Kidney tubule cell (primary cell): ENCODE measurements around the gene AGPAT3.

ENCODE experiments used
- DNase-seq: peaks from one replicate; pipeline ENCODE4 v3.0.0-alpha.2; 2018; ENCODE audit warnings: low spot score

AGPAT3 gene

DNA sequence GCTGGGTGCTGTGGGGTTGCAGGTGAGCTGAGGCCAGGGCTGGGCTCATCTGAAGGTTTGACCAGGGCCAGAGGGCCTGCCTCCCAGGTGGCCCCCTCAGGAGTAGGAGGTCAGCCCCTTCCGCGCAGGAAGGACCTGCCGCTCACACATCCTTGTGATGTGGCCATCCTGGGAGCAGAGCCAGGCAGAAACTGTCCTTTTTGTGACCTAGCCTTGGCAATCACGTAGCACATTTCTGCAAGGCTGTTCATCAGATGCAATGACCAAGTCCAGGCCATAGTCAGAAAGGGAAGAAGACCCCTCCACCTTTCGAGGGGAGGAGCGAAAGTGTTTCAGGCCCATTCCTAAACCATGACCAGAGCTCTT is 91.6 kb downstream of the AGPAT3 start:
- peak; percentile 58 for DNase-seq

DNA sequence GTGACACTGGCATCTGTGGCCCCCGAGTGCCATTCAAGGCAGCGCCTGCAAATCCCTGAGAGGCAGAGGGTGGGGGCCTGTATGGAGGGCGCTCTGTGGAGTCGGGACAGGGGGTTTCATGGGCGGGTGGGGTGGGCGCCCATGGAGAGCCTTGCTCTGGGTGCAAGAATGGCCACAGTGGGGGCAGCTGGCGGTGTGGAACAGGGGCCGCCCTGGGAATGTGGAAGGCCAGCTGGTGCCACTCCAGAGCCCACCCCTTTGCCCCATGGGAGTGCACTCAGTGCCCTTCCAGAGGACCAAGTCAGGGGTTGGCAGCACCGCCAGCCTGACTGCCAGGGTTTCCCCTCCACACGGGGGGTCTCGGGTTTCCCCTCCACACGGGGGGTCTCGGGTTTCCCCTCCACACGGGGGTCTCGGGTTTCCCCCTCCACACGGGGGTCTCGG is 92.1 kb downstream of the AGPAT3 start:
- DNase-seq: no peak

DNA sequence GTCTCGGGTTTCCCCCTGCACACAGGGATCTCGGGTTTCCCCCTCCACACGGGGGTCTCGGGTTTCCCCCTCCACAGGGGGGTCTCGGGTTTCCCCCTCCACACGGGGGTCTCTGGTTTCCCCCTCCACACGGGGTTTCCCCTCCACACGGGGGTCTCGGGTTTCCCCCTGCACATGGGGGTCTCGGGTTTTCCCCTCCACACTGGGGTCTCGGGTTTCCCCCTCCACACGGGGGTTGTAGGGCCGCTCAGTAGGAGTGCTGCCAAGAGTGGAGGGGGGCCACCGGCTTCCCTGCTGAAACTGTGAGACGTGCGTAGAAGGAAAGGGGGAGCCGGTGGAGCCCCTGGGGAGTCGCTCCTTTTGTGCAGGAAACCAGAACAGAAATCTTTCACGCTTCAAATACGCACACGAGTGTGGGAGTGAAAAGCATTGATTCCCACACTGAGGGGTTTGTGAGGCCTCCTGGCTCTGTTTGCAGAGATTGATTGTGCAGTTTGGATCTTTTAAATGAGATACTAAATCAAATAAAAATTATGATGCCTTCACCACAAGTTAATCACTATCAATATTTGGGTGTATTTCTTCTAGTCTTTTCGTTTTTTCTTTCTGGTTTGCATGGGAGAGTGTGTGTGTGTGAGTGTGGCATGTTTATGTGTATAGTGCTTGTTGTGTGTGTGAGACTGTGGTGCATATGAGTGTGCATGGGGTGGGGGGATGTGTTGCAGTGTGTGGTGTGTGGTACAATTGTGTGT is 92.8 kb downstream of the AGPAT3 start:
- DNase-seq: no peak

DNA sequence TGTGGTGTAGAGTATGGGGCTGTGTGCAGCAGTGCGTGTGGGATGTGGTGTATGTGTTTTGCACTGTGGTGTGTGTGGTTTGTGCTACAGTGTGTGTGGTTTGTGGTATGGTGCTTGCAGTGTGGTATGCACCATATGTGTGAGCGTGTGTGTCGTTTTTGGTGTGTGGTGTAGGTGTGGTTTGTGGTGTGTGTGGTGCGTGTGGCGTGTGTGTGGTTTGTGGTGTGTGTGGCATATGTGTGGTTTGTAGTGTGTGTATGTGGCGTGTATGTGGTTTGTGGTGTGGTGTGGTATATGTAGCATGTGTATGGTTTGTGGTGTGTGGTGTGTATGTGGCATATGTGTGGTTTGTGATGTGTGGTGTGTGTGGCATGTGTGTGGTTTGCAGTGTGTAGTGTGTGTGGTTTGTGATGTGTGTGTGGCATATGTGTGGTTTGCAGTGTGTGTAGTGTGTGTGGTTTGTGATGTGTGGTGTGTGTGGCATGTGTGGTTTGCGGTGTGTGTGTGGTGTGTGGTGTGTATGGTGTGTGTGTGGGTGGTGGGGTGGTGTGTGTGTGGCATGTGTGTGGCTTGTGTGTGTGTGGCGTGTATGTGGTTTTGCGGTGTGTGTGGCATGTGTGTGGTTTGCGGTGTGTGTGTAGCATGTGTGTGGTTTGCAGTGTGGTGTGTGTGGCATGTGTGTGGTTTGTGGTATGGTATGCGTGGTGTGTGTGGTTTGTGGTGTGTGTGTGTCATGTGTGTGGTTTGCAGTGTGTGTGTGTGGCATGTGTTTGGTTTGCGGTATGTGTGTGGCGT is 93.5 kb downstream of the AGPAT3 start:
- no peak for DNase-seq

DNA sequence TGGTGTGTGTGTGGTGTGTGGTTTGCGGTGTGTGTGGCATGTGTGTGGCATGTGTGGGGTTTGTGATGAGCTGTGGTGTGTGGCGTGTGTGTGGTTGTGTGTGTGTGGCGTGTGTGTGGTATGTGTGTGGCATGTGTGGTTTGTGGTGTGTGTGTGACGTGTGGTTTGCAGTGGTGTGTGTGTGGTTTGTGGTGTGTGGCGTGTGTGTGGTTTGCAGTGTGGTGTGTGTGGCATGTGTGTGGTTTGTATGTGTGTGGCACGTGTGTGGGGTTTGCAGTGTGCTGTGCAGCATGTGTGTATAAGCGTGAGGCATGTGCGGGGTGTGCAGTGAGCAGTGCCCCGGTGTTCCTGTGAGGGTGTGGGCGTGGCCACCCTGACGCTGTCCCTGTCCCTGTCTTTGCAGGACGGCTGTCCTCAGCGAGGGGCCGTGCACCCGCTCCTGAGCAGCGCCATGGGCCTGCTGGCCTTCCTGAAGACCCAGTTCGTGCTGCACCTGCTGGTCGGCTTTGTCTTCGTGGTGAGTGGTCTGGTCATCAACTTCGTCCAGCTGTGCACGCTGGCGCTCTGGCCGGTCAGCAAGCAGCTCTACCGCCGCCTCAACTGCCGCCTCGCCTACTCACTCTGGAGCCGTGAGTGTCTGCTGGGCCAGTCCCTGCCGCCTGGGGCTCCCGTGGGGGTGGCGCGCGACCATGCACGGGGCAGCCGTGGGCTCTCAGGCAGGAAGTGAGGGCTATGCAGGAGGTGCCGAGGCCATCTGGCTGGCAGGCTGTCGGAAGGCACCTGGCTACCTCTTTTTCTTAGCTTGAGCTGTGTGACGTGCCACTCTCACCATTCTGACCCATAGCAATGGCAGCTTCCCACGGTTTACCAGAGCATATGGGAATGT is 94.5 kb downstream of the AGPAT3 start:
- no peak for DNase-seq

DNA sequence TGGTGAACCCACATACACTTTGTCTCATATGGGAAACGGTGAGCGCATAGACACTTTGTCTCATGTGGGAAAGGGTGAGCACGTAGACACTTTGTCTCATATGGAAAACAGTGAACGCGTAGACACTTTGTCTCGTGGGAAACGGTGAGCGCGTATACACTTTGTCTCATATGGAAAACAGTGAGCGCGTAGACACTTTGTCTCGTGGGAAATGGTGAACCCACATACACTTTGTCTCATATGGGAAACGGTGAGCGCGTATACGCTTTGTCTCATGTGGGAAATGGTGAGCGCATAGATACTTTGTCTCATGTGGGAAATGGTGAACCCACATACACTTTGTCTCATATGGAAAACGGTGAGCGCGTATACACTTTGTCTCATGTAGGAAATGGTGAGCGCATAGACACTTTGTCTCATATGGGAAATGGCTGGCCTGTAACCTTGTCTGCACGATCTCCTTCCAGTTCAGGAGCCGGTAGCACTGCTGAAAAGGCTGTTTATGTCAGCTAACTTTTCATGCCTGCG is 96.4 kb downstream of the AGPAT3 start:
- no peak for DNase-seq

DNA sequence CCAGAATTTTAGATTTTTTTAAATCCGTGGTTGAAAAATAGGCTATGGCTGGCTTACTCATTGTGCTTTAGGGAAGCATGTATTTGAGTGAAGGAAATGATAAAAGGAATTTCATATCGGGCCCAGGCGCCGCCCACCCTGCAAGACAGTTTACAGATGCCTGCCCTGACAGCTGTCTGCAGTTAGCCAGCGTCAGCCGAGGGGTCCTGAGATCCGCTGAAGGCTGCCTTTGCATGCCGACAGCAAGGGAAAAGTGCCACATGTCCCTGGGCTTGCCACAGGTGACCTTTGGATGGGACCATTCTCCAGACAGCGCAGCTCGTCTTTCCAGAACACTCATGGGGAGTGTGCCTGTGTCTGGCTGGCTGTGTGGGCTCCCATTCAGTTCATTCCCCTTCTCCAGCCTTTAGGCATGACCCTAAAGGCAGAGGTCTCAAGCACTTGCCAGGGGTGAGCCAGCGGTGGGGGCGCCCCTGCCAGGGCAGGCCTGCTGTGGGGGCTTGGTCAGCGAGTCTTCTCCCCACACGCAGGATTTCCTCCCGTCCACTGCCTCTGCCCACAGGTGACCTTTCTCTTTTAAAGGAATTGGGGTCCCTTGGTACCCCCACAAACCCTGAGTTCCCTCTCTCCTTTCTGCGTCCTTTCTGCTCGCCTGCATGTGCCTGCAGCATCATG is 101.0 kb downstream of the AGPAT3 start:
- no peak for DNase-seq

DNA sequence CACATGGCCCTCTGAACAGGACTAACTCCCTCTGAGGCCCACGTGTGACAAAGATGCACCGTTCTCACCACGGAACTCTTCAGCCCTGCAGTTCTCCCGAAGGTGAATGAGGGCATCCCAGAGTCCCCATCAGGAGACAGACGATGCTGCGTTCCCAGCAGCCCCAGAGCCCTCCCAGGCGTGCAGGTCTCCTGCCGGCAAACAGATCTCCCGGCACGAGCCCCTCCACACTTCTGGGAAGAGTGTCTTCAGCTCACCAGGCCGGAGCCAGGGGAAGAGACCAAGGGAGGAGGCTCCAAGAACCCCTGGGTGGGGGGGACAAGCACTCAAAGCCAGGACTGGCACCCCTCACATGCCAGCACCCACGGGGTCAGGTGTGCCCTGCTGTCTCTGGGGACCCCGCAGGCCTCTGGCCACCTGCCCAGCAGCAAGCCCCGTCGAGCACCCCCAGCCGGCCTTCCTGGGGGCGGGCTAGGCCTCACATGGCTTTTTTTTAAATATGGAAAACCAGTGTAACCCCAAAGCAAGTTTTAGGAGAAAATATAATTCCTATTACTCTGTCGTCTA is 102.0 kb downstream of the AGPAT3 start:
- DNase-seq: no peak

DNA sequence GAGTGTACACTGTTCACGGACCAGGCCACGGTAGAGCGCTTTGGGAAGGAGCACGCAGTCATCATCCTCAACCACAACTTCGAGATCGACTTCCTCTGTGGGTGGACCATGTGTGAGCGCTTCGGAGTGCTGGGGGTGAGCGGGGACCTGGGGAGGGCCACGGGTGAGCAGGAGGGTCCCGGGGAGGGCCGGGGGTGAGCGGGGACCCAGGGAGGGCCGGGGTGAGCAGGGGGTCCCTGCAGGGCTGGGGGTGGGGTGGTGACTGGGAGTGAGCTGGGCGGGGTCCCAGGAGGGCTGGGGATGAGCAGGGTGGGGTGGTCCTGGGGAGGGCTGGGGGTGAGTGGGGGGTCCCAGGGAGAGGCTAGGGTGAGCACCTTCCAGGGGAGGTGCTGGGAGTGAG is 103.0 kb downstream of the AGPAT3 start:
- DNase-seq: no peak

DNA sequence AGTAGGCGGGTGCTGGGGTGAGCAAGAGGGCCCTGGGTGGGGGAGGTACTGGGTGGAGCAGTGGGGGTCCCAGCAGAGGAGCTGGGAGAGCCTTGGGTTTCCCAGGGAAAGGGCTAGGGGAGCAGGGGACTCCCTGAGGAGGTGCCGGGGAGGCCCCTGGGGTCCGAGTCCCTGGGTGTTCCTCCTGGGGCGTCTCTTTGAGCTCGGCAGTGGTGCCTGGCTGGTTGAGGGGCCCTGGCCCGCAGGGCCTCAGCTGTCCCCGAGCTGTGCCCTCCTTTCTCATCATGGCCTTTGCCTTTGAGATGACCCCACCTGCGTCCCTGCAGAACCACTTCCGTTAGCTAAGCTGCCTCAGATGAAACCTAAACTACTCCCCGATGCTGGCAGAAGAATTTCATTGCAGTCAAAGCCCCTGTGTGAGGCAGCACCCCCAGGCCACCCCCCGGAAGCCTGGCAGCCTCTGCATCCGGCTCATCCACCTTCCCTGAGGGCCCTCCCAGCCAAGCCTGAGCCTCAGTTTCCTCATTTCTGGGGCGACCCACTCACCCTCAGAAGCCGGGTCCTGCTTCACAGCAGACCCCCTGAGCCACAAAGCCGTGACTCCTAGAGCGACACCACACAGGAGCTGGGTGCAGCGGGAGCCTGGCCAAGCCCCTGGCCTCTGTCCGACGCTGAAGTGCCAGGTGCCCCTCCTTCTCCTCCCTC is 103.5 kb downstream of the AGPAT3 start:
- DNase-seq: no peak

DNA sequence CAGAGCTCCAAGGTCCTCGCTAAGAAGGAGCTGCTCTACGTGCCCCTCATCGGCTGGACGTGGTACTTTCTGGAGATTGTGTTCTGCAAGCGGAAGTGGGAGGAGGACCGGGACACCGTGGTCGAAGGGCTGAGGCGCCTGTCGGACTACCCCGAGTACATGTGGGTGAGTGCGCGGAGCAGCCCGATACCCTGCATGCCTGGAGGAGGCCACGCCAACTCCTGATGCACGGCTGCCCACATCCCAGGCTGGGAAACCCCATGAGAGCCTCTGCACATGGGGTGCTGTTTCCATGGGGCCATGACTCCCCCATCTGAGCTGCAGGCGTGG is 104.1 kb downstream of the AGPAT3 start:
- DNase-seq: no peak

DNA sequence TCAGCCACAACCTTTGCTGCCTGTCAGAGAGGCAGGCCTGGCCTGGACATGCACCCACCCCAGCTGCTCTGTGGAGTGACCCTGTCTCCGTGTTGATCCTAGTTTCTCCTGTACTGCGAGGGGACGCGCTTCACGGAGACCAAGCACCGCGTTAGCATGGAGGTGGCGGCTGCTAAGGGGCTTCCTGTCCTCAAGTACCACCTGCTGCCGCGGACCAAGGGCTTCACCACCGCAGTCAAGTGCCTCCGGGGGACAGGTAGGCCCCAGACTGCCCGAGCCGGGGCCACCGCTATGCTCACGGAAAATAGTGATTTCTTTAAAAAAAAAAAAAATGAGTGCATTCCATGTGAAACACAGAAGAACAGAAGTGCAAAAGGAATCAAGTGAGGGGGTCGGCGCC is 105.5 kb downstream of the AGPAT3 start:
- no peak for DNase-seq

DNA sequence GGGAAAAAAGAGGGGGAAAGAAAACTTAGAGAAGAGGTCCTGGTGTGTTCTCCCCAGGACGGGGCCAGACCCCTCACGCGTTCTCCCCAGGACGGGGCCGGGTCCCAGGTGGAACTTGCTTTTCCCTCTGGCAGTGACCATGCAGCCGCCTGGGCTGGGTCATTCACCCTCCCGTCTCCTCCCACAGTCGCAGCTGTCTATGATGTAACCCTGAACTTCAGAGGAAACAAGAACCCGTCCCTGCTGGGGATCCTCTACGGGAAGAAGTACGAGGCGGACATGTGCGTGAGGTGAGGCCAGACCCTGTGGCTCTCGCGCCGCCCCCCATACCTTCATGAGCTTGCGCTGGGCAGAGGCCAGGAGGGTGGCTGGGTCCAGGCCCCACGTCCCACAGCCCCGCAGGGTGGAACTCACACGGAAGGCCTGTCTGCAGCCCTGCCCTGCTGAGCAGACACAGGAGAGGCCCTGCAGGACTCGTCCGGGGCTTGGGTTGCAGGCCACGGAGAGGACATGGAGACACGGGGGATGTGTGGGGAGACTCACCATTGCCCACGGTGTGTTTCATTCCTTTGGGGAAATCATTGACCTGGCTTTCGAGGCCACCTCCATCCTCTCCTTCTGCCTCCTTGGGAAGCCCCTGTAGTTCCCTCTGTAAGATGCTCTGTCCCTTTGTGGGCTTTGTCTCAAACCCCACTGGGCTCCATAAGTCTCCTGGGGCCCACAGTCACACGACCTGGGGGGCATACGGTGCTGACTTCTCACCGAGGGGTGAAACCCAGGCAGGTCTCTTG is 106.4 kb downstream of the AGPAT3 start:
- DNase-seq: no peak

DNA sequence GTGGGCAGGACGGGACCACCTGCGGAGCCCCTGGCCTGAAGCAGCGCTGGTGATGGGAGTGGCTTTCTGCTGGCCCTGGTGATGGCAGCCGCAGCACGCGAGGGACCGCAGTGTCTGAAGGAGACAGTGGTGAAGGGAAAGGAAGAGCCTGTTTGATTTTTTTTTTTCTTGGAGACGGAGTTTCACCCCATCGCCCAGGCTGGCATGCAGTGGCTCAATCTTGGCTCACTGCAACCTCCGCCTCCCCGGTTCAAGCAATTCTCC is 106.9 kb downstream of the AGPAT3 start:
- DNase-seq: no peak

DNA sequence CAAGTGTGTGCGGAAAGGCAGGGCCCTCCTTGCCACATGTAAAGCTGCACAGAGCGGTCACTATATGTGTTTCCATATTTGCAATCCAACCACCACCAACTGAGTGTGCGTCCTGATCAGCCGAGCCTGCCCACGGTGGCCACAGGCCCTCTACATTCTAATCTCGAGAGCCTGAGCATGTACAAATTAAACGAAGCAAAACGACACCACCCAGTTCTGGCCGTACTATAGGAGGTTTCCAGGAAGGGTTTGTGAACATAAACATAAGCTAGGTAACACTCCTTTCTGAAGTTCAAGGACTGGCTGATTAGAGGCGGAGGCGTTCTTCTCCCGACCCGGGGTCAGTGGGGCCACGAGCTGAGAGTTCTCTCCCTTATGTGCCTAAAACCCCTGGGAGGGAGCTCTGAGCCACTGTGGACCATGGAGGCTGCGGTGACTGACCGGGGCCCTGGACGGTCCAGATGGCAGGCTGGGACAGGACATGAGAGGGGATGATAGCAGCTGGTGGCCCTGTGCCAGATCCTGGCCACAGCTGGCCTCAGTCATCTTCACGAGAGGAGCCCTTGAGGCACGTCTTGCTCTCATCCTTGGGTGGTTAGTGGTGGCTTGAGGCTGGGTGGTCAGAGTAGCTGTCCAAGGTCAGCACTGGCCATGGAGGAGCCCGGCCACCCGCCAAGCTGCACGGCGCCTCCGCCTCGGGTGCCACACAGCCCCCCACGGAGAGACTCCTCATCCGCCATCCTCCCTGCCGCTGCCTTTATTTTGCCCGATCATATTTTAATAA is 108.0 kb downstream of the AGPAT3 start:
- DNase-seq: no peak

DNA sequence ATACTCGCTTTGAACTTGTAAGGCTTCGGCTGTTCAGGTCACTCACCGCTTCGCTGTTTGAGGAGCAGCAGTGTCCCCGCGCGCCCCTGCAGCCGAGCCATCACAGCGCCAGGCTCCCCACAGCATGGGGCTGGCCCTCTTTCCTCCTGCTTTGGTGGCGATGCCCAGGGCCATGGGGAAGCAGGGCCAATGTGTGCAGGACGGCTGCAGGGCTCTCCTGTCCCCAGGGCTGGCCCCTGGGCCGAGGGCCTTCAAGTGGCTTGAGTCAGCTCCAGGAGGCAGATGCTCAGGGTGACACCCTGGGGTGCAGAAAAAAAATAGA is 108.6 kb downstream of the AGPAT3 start:
- no peak for DNase-seq

DNA sequence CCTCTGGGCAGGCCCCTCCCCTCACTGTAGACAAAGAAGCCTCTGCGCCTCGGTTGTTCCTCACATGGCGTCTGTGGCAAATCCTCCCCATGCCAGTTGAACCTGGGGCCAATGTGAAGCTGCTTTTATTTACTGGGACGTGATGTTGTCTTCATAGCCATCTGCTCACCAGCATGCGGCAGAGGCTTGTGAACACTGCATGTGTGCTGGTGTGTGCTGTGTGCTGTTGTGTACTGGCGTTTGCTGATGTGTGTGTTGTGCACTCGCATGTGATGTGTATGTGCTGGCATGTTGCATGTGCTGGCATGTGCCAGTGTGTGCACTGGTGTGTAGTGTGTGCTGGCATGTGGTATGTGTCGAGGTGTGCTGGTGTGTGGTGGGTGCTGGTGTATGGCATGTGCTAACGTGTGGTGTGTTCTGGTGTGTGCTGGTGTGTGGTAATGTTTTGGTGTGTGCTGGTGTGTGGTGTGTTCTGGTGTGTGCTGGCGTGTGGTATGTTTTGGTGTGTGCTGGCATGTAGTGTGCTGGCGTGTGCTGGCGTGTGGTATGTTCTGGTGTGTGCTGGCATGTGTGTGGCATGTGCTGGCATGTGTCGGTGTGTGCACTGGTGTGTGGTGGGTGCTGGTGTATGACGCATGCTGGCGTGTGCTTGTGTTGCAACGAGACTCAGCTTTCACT is 109.9 kb downstream of the AGPAT3 start:
- DNase-seq: no peak

DNA sequence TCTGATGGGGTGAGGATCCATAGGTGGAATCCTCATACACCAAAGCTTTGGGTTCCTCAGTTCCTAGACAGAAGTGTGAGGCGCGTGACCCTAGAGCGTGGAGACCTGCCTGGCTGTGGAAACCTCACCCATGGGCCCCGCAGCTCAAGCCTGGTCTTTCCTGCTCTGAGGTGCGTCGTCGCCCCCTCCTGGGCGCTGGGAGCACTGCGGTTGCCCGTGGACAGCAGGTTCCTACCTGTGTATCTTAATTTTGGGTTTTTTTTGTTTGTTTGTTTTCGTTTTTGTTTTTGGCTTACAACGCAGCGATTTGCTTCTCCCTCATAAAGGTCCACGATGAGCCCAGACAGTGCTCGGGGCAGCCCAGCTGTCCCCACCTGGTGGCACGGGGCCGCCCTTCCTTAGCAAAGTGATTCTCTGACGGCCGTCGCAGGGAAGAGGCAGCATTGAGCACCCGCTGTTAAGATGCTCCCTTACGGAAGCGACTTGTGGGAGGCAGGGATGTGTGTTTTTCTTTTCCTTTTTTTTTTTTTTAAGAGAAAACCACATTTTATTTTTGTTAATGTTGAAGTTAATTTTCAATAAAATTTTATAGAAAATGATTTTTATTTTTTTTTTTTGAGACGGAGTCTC is 110.6 kb downstream of the AGPAT3 start:
- DNase-seq: peak; percentile 65

DNA sequence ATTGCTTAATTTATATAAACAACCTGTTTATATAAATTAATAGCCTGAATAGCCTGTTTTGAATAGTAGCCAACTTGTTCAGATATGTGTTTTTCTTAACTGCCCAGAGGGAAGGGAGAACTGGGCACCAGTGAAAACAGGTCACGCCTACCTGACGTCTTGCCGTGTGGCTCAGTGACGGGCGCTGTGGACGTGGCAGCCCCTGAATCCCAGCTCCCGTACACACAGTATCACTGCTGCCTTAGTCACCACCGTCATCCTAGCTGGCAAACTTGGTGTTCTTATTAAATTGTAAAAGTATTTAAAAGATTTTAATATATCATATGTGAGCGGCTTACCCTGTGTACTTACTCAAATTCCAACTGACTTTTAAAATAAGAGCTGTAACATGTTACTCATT is 111.6 kb downstream of the AGPAT3 start:
- DNase-seq: no peak
